K562 (cell line): ENCODE measurements around the gene SLC17A8. TPM values are rescaled to one million over a fixed set of nuclear protein-coding genes. Genes with fewer than 3 reads are reported as not detected.

ENCODE experiments used
- ATAC-seq: fragments of 200-7000 bp; cut with Tn5 transposase; 3 replicates; pipeline ENCODE4 v1.9.1; 2020; ENCODE audit warnings: moderate library complexity
- BruUV-seq: library from RNA; stranded (reverse); fragments of 400-500 nt; replicated peaks from 2 replicates; lab custom pipeline; 2021; lab: Mats Ljungman, UMichigan
- CTCF ChIA-PET: fragments of 300-600 bp; formaldehyde crosslinking; extraction: SDS; loops from one replicate; lab custom pipeline; 2021; ENCODE audit warnings: low intra/inter-chr PET ratio; lab: Yijun Ruan, JAX
- POLR2A ChIA-PET: fragments of 300-600, 350-650 bp; sonication (Branson Sonifier 250); formaldehyde crosslinking; extraction: SDS; loops from one replicate; lab custom pipeline; 2021; ENCODE audit warnings: antibody characterized with exemption, inconsistent platforms; lab: Yijun Ruan, JAX
- DNase-seq, 4 experiments: peaks; one replicate each; pipeline versions ENCODE4 v3.0.0 to v3.0.0-alpha.2; 2011 to 2018; ENCODE audit warnings: low spot score in 3 of 4, mixed read lengths in 3 of 4; ENCODE audit errors: extremely low read depth in 1 of 4
- FAIRE-seq: peaks from 2 replicates; lab custom pipeline; 2011; peaks lifted over from hg19 to GRCh38; lab: Jason Lieb, UNC
- H2AFZ ChIP-seq: 2 replicates; pipeline ENCODE4 v1.6.0; 2011; ENCODE audit warnings: low read depth, low read length, control low read depth, inconsistent platforms
- H3K27ac ChIP-seq: fragments of 200-600 bp; 3 replicates; pipeline ENCODE4 v1.8.0; 2011; ENCODE audit warnings: low read depth, mild to moderate bottlenecking, control low read depth, inconsistent platforms, low read length, moderate library complexity, mixed read lengths; ENCODE audit errors: extremely low read depth
- H3K27me3 ChIP-seq, 2 experiments: fragments of 300-600 bp in 1 of 2; 2 replicates in 1 of 2; 3 replicates in 1 of 2; pipeline versions ENCODE4 v1.6.0 to v1.8.0; 2011; ENCODE audit warnings: inconsistent platforms in 2 of 2, low read length in 2 of 2, mild to moderate bottlenecking in 1 of 2, mixed read lengths in 1 of 2, moderate library complexity in 1 of 2; ENCODE audit not compliant: control insufficient read depth in 2 of 2, insufficient read depth in 2 of 2
- H3K36me3 ChIP-seq: fragments of 300-600 bp; 3 replicates; pipeline ENCODE4 v1.8.0; 2011; ENCODE audit warnings: mild to moderate bottlenecking, low read length, inconsistent platforms; ENCODE audit not compliant: control insufficient read depth, insufficient read depth
- H3K4me1 ChIP-seq, 2 experiments: fragments of 200-600 bp in 1 of 2; replicated peaks in 1 of 2; 2 replicates in 1 of 2; 3 replicates in 1 of 2; pipeline versions ENCODE4 v1.5.1 to v1.8.0; 2011; ENCODE audit warnings: inconsistent platforms in 2 of 2, low read length in 2 of 2, mild to moderate bottlenecking in 1 of 2, mixed read lengths in 1 of 2, moderate library complexity in 1 of 2; ENCODE audit not compliant: control insufficient read depth in 2 of 2, insufficient read depth in 2 of 2
- H3K4me2 ChIP-seq: 2 replicates; pipeline ENCODE4 v1.6.1; 2011; ENCODE audit warnings: low read length, control low read depth, inconsistent platforms, mixed read lengths; ENCODE audit not compliant: insufficient read depth
- H3K4me3 ChIP-seq: fragments of 200-600 bp; sonication (generic), shearing (Covaris generic); 2 replicates; pipeline ENCODE4 v1.5.1; 2016; ENCODE audit warnings: control low read depth, inconsistent platforms
- H3K79me2 ChIP-seq: fragments of 200-600 bp; 3 replicates; pipeline ENCODE4 v1.8.0; 2011; ENCODE audit warnings: low read length, inconsistent platforms; ENCODE audit not compliant: control insufficient read depth, insufficient read depth
- H3K9ac ChIP-seq, 2 experiments: 2 replicates each; pipeline versions ENCODE4 v1.6.0 to v1.6.1; 2011; ENCODE audit warnings: low read depth in 2 of 2, low read length in 2 of 2, control low read depth in 1 of 2, inconsistent platforms in 1 of 2, mild to moderate bottlenecking in 1 of 2, mixed read lengths in 1 of 2; ENCODE audit not compliant: insufficient read depth in 1 of 2
- H3K9me1 ChIP-seq: one replicate; pipeline ENCODE4 v1.6.0; 2011; ENCODE audit warnings: inconsistent platforms, mild to moderate bottlenecking, low read length, moderate library complexity; ENCODE audit not compliant: control insufficient read depth, insufficient read depth
- H3K9me3 ChIP-seq: replicated peaks from 2 replicates; pipeline ENCODE4 v1.5.1; 2011; ENCODE audit warnings: low read depth, low read length, inconsistent platforms; ENCODE audit not compliant: control insufficient read depth, insufficient read depth
- H4K20me1 ChIP-seq: replicated peaks from 2 replicates; pipeline ENCODE4 v1.6.1; 2011; ENCODE audit warnings: low read length, inconsistent platforms, mixed read lengths; ENCODE audit not compliant: control insufficient read depth, insufficient read depth
- FOXP4 ChIP-seq: sonication (generic); formaldehyde crosslinking; IDR thresholded peaks from 2 replicates; pipeline ENCODE4 v1.8.0; 2022; ENCODE audit warnings: mild to moderate bottlenecking, missing genetic modification reagents, borderline replicate concordance
- GATAD2A ChIP-seq: fragments of 450-650 bp; IDR thresholded peaks from 2 replicates; pipeline ENCODE4 v1.6.1; 2017
- HES1 ChIP-seq: fragments of 450-650 bp; IDR thresholded peaks from 2 replicates; pipeline ENCODE4 v1.6.1; 2016; ENCODE audit warnings: low read depth, mild to moderate bottlenecking, moderate library complexity
- KAT7 ChIP-seq: sonication (generic); formaldehyde crosslinking; IDR thresholded peaks from 2 replicates; pipeline ENCODE4 v1.8.0; 2022; ENCODE audit warnings: missing genetic modification reagents, mild to moderate bottlenecking, borderline replicate concordance
- MCM7 ChIP-seq, 2 experiments: fragments of 450-650 bp; IDR thresholded peaks; 2 replicates each; pipeline ENCODE4 v1.6.1; 2016 to 2018
- SOX6 ChIP-seq: fragments of 450-650 bp; IDR thresholded peaks from 2 replicates; pipeline ENCODE4 v1.6.1; 2014; ENCODE audit warnings: mild to moderate bottlenecking
- STAT5A ChIP-seq: IDR thresholded peaks from 2 replicates; pipeline ENCODE4 v1.6.1; 2012; ENCODE audit warnings: low read length, inconsistent platforms, borderline replicate concordance
- TCF7L2 ChIP-seq: fragments of 150-350 bp; IDR thresholded peaks from 2 replicates; pipeline ENCODE4 v1.6.1; 2016; ENCODE audit warnings: low read depth, mild to moderate bottlenecking, low read length, moderate library complexity
- ZBTB17 ChIP-seq: fragments of 450-650 bp; formaldehyde crosslinking; IDR thresholded peaks from 2 replicates; pipeline ENCODE4 v1.4.0; 2020; ENCODE audit warnings: mild to moderate bottlenecking
- ZNF398 ChIP-seq: fragments of 250-450 bp; sonication (Bioruptor Pico); IDR thresholded peaks from 2 replicates; pipeline ENCODE4 v1.8.0; 2021; ENCODE audit warnings: moderate library complexity, mild to moderate bottlenecking, inconsistent platforms
- WGBS: fragments of 100-300 bp; shearing (Covaris generic); methylation state at CpG from one replicate; pipeline ENCODE4 v1.1.6; 2016; ENCODE audit warnings: low coverage, mixed read lengths; ENCODE audit not compliant: insufficient coverage; ENCODE audit errors: missing lambda C conversion rate; 5-methylcytosine and 5-hydroxymethylcytosine counted together
- in situ Hi-C: fragments of 300-500 bp; cut with MboI; formaldehyde crosslinking; loops from 4 replicates; pipeline ENCODE4 v1.15.0; 2018; ENCODE audit warnings: inconsistent platforms, mixed read lengths
- intact Hi-C: fragments of 100-400 bp; cut with micrococcal nuclease; formaldehyde crosslinking; loops from 2 replicates; pipeline ENCODE4 v1.14.2; 2022
- polyA plus RNA-seq, 8 experiments: library from polyadenylated mRNA; depleted of rRNA in 4 of 8; stranded (reverse) in 5 of 8; unstranded in 3 of 8; fragments of >200 nt; fragmentation: Nextera tagmentation in 2 of 8; fragmentation: Illumina TruSeq in 1 of 8; extraction: Ambion mirVana in 2 of 8; extraction: Trizol in 1 of 8; gene quantifications; 2 replicates each; pipeline versions ENCODE4 v1.2.1 to v1.2.3, GENCODE V29; 2011 to 2014; ENCODE audit warnings: inconsistent platforms in 1 of 8, missing spikeins in 1 of 8
- total RNA-seq, 7 experiments: library from RNA; depleted of rRNA in 6 of 7; stranded (reverse); fragments of >200 nt in 6 of 7; fragmentation: Illumina TruSeq in 2 of 7; extraction: Trizol in 2 of 7; gene quantifications; 2 replicates each; pipeline versions ENCODE4 v1.2.1 to v1.2.3, GENCODE V29; 2011 to 2021; ENCODE audit warnings: low replicate concordance in 1 of 7
- TF ChIP-seq, protein P1 (sequence below), 2 experiments: fragments of 450-650 bp; IDR thresholded peaks; 2 replicates each; pipeline ENCODE4 v1.6.1; 2016

SLC17A8 gene
- total and polyA plus RNA-seq, 9 of the 15 experiments (the other 6 are each of a cell fraction or from before 2014, with no cell fraction given), result 0.03 TPM; not detected in 8

DNA sequence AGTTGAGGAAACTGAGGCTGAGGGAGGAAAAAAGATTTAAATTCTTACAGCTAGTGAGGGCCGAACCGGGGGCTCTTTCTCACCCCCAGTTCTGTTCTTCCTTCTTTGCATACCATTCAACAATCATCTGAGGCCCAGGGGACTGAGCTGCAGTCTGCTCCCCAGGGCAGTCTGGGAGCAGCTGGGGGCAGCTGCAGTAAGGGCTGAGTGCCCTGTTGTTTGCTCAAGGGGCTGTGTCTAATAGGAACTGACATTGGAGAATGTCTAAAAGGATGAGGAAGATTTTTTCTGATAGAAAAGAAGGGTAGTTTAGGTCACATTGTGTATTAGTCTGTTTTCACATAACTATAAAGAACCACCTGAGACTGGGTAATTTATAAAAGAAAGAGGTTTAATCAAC lies 42.2 kb downstream of the SLC17A8 start:
- no peak overlapping the region for H3K4me2 ChIP-seq
- no peak overlapping the region for H2AFZ ChIP-seq
- no peak overlapping the region for H3K4me3 ChIP-seq
- intact Hi-C loops, result no loop called here
- FAIRE-seq (no peak), DNase-seq (no peak), ATAC-seq (no peak)
- H3K79me2 ChIP-seq, result no peaks in the 10 kb centered on the region
- H3K9me3 ChIP-seq, result no peaks in the 10 kb centered on the region
- H4K20me1 ChIP-seq, result no peaks in the 10 kb centered on the region
- no TSS peak for BruUV-seq
- no peaks in the 10 kb centered on the region for H3K36me3 ChIP-seq
- POLR2A ChIA-PET, result no interaction called here
- H3K9ac ChIP-seq, result no peak overlapping the region
- H3K9me1 ChIP-seq, result no peaks in the 10 kb centered on the region
- H3K27me3 ChIP-seq, result peaks cover 2 to 4% of the 10 kb centered on the region in 2 experiments; a peak in 2 of 5 replicates
- in situ Hi-C loops, result no loop called here
- H3K4me1 ChIP-seq, result no peaks in the 10 kb centered on the region
- TF ChIP-seq GATAD2A (no peak), HES1 (no peak)
- H3K27ac ChIP-seq, result no peak overlapping the region
- CTCF ChIA-PET, result no interaction called here
- WGBS, result 0% methylated on average over 2 of the region's 2 CpGs

GRCh38 chr12:100401660-100402059 lies 44.8 kb downstream of the SLC17A8 start:
- no peak for DNase-seq
- H3K9ac ChIP-seq, result no peak overlapping the region
- ATAC-seq, result no peak
- H3K4me1 ChIP-seq, result no peaks in the 10 kb centered on the region
- intact Hi-C loops (no loop called here), in situ Hi-C loops (no loop called here)
- no peaks in the 10 kb centered on the region for H3K36me3 ChIP-seq
- H4K20me1 ChIP-seq, result no peaks in the 10 kb centered on the region
- no peak overlapping the region for H2AFZ ChIP-seq
- no peak overlapping the region for H3K27ac ChIP-seq
- no peaks in the 10 kb centered on the region for H3K9me3 ChIP-seq
- H3K79me2 ChIP-seq, result no peaks in the 10 kb centered on the region
- no peak overlapping the region for H3K4me3 ChIP-seq
- H3K9me1 ChIP-seq, result no peaks in the 10 kb centered on the region
- H3K4me2 ChIP-seq, result no peak overlapping the region
- H3K27me3 ChIP-seq, result peaks cover 2 to 4% of the 10 kb centered on the region in 2 experiments; a peak in 2 of 5 replicates
- POLR2A ChIA-PET, result no interaction called here
- no TSS peak for BruUV-seq
- no peak for FAIRE-seq
- CTCF ChIA-PET, result no interaction called here
- TF ChIP-seq MCM7 (IDR thresholded peaks at IDR 0.05) (no peak), SOX6 (no peak), ZBTB17 (CRISPR knock-in tag) (no peak), KAT7 (CRISPR knock-in tag) (no peak), FOXP4 (CRISPR knock-in tag) (no peak), ZNF398 (no peak), TCF7L2 (no peak), STAT5A (no peak)
- TF ChIP-seq, protein P1, sequence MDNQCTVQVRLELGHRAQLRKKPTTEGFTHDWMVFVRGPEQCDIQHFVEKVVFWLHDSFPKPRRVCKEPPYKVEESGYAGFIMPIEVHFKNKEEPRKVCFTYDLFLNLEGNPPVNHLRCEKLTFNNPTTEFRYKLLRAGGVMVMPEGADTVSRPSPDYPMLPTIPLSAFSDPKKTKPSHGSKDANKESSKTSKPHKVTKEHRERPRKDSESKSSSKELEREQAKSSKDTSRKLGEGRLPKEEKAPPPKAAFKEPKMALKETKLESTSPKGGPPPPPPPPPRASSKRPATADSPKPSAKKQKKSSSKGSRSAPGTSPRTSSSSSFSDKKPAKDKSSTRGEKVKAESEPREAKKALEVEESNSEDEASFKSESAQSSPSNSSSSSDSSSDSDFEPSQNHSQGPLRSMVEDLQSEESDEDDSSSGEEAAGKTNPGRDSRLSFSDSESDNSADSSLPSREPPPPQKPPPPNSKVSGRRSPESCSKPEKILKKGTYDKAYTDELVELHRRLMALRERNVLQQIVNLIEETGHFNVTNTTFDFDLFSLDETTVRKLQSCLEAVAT (IDR thresholded peaks at IDR 0.05), result no peak
